ENCODE data around the gene CELSR1.

DNA sequence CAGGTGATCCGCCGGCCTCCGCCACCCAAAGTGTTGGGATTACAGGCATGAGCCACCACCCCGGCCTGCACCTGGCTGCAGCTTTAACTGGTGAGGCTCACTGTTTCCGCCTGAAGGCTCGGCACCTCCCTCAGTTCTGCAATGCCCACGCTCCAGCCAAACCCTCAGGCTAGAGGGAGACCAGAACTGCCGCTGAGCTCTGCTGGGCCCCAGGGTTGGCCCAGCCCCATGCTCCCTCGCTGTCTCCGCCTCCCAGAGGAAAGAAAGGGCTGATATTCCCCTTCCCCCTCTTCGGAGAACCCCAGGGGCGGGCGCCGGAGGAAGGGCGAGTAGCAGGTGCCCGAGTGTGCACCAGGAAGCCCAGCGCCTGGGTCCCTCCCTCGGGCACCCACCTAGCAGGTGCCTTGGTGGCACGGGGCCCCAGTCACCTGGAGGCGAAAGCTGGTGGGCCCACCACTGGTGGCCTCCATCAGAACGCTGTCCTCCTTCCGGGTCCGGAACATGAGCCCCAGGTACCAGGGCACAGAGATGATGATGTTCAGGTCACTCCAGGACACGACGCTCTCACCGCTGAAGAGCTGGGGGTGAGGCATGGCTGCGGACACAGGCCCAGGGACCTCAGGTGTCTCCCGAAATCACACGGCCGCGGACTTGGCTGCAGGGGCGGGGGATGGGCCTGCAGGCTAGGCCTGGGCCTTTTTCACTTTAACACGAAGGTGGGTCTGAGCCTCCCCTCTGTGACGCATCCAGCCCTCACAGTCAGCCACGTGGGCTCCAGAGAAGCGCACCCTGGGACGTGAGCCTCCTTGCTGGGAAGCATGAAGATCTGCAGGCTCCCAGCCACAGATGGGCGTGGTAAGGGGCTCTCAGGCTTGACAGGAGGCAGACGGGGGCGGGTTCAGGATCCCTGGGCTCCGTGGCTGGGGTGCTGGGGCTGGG lies 128.6 kb downstream of the CELSR1 start:
- no peak for TF ChIP-seq POLR2A (IDR thresholded peaks at IDR 0.05)
- TF ChIP-seq, protein P1, sequence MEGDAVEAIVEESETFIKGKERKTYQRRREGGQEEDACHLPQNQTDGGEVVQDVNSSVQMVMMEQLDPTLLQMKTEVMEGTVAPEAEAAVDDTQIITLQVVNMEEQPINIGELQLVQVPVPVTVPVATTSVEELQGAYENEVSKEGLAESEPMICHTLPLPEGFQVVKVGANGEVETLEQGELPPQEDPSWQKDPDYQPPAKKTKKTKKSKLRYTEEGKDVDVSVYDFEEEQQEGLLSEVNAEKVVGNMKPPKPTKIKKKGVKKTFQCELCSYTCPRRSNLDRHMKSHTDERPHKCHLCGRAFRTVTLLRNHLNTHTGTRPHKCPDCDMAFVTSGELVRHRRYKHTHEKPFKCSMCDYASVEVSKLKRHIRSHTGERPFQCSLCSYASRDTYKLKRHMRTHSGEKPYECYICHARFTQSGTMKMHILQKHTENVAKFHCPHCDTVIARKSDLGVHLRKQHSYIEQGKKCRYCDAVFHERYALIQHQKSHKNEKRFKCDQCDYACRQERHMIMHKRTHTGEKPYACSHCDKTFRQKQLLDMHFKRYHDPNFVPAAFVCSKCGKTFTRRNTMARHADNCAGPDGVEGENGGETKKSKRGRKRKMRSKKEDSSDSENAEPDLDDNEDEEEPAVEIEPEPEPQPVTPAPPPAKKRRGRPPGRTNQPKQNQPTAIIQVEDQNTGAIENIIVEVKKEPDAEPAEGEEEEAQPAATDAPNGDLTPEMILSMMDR (IDR thresholded peaks at IDR 0.05), result no peak
